Thoracic aorta (tissue), 2 donors: ENCODE results near the gene SDR42E2. TPM values are rescaled to one million over a fixed set of nuclear protein-coding genes. Genes with fewer than 3 reads are reported as not detected.

Source experiments
- ATAC-seq: fragments of 150-250 bp; one replicate; pipeline ENCODE4 v1.8.0; 2017; ENCODE audit warnings: low read depth; ENCODE audit not compliant: insufficient number of reproducible peaks, low FRiP score
- DNase-seq: peaks from one replicate; pipeline ENCODE4 v3.0.0-alpha.2; 2020; ENCODE audit warnings: low spot score
- H3K27ac ChIP-seq, 2 donors: fragments of 200-600 bp; sonication (generic); 1 replicate in 1 of 2; 2 replicates in 1 of 2; pipeline ENCODE4 v1.5.1; 2016; ENCODE audit warnings: mild to moderate bottlenecking in 2 of 2, moderate library complexity in 2 of 2
- H3K27me3 ChIP-seq: fragments of 200-600 bp; sonication (generic); replicated peaks from 2 replicates; pipeline ENCODE4 v1.6.0; 2016; ENCODE audit warnings: mild to moderate bottlenecking; ENCODE audit not compliant: insufficient read depth
- H3K36me3 ChIP-seq: fragments of 200-600 bp; sonication (generic); one replicate; pipeline ENCODE4 v1.5.1; 2016
- H3K4me1 ChIP-seq, 2 donors: fragments of 200-600 bp; sonication (generic); 1 replicate in 1 of 2; 2 replicates in 1 of 2; pipeline versions ENCODE4 v1.5.1 to v1.6.0; 2016; ENCODE audit warnings: low read depth in 2 of 2, mild to moderate bottlenecking in 1 of 2; ENCODE audit not compliant: control insufficient read depth in 1 of 2
- H3K4me3 ChIP-seq: fragments of 200-600 bp; sonication (generic); 2 replicates; pipeline ENCODE4 v1.5.1; 2016; ENCODE audit warnings: mild to moderate bottlenecking
- H3K9me3 ChIP-seq: fragments of 200-600 bp; sonication (generic); 2 replicates; pipeline ENCODE4 v1.5.1; 2016
- CTCF ChIP-seq: fragments of 200-600 bp; sonication (generic); IDR thresholded peaks from one replicate; pipeline ENCODE4 v1.5.1; 2019; ENCODE audit warnings: antibody characterized with exemption
- total RNA-seq, 2 donors: library from RNA; depleted of rRNA; stranded (reverse); fragments of >200 nt; gene quantifications; one replicate each; pipeline versions ENCODE4 v1.1.0 to v1.2.3, GENCODE V29; 2016

The SDR42E2 gene
- total RNA-seq, 2 donors from 2014 or later = not detected

- ATAC-seq (no peak), DNase-seq (no peak)
- H3K9me3 ChIP-seq = no peaks in the 10 kb centered on the region
- no peak overlapping the region for H3K27ac ChIP-seq
- no peak overlapping the region for H3K4me3 ChIP-seq
- H3K36me3 ChIP-seq = no peaks in the 10 kb centered on the region
- peaks cover 15 to 30% of the 10 kb centered on the region in 2 donors for H3K4me1 ChIP-seq
- TF ChIP-seq CTCF = no peak
- no peaks in the 10 kb centered on the region for H3K27me3 ChIP-seq
Measured at GRCh38 chr16:22188267-22188594, 25.9 kb downstream of the SDR42E2 start.

GRCh38 chr16:22188595-22189442 is 26.5 kb downstream of the SDR42E2 start:
- Histone ChIP-seq H3K4me3 (peak overlapping the region; percentile 79), H3K9me3 (no peaks in the 10 kb centered on the region), H3K27ac (peak overlapping the region; percentile 62), H3K36me3 (no peaks in the 10 kb centered on the region), H3K4me1 (peaks cover 15 to 30% of the 10 kb centered on the region in 2 donors), H3K27me3 (no peaks in the 10 kb centered on the region)
- ATAC-seq (no peak), DNase-seq (peak; percentile 21)
- TF ChIP-seq CTCF = peak; percentile 80

GRCh38 chr16:22189473-22190080 is 27.3 kb downstream of the SDR42E2 start:
- Histone ChIP-seq H3K27me3 (no peaks in the 10 kb centered on the region), H3K9me3 (no peaks in the 10 kb centered on the region), H3K4me1 (peaks cover 15 to 30% of the 10 kb centered on the region in 2 donors), H3K36me3 (no peaks in the 10 kb centered on the region), H3K27ac (peak overlapping the region; percentile 62), H3K4me3 (peak overlapping the region; percentile 79)
- DNase-seq (no peak), ATAC-seq (no peak)
- no peak for TF ChIP-seq CTCF

GRCh38 chr16:22190081-22190775 is 27.9 kb downstream of the SDR42E2 start:
- Histone ChIP-seq H3K4me1 (peaks cover 15 to 30% of the 10 kb centered on the region in 2 donors), H3K4me3 (peak overlapping the region; percentile 79), H3K27me3 (no peaks in the 10 kb centered on the region), H3K27ac (peak overlapping the region; percentile 62), H3K9me3 (no peaks in the 10 kb centered on the region), H3K36me3 (no peaks in the 10 kb centered on the region)
- DNase-seq (no peak), ATAC-seq (no peak)
- no peak for TF ChIP-seq CTCF
